Prostate gland (tissue), 2 donors: ENCODE results near the gene CDH1. TPM values are rescaled to one million over a fixed set of nuclear protein-coding genes. Genes with fewer than 3 reads are reported as not detected.
A peak's percentile ranks its signal among the peaks of the same experiment; 100 is the strongest.

Source experiments
- DNase-seq: peaks from one replicate; pipeline ENCODE4 v3.0.0-alpha.2; 2019; ENCODE audit warnings: low spot score
- H3K27ac ChIP-seq, 2 donors: fragments of 200-600 bp; sonication (generic); 2 replicates each; pipeline ENCODE4 v1.5.1; 2017 to 2019
- H3K27me3 ChIP-seq: fragments of 200-600 bp; sonication (generic); replicated peaks from 2 replicates; pipeline ENCODE4 v1.5.1; 2019; ENCODE audit not compliant: insufficient read depth
- H3K36me3 ChIP-seq, 2 donors: fragments of 200-600 bp; sonication (generic); 1 replicate in 1 of 2; 2 replicates in 1 of 2; pipeline versions ENCODE4 v1.5.1 to v1.8.1; 2017 to 2019
- H3K4me1 ChIP-seq: fragments of 200-600 bp; sonication (generic); replicated peaks from 2 replicates; pipeline ENCODE4 v1.5.1; 2019
- H3K4me3 ChIP-seq, 2 donors: fragments of 200-600 bp; sonication (generic); 2 replicates each; pipeline ENCODE4 v1.5.1; 2017 to 2019
- H3K9me3 ChIP-seq: fragments of 200-600 bp; sonication (generic); 2 replicates; pipeline ENCODE4 v1.5.1; 2017
- POLR2A ChIP-seq: fragments of 450-650 bp; IDR thresholded peaks from one replicate; pipeline ENCODE4 v1.6.1; 2016; ENCODE audit warnings: antibody characterized with exemption, mild to moderate bottlenecking
- POLR2AphosphoS5 ChIP-seq: sonication (generic); formaldehyde crosslinking; IDR thresholded peaks from one replicate; pipeline ENCODE4 v1.6.1; 2017; ENCODE audit warnings: antibody characterized with exemption
- WGBS: methylation state at CpG from one replicate; pipeline ENCODE4 v1.1.5; 2018; 5-methylcytosine and 5-hydroxymethylcytosine counted together
- intact Hi-C: fragments of 100-400 bp; cut with DNase I; formaldehyde crosslinking; loops from one replicate; pipeline ENCODE4 v1.14.2; 2022
- total RNA-seq, 2 donors: library from RNA; depleted of rRNA; stranded (reverse); fragments of >200 nt; gene quantifications; one replicate each; pipeline ENCODE4 v1.1.0, GENCODE V29; 2016
- TF ChIP-seq, protein P1 (sequence below), 4 experiments: fragments of 200-600 bp in 2 of 4; fragments of 450-650 bp in 2 of 4; sonication (generic) in 2 of 4; IDR thresholded peaks; 1 replicate in 3 of 4; 2 replicates in 1 of 4; pipeline ENCODE4 v1.5.1; 2016 to 2019; ENCODE audit warnings: antibody characterized with exemption in 4 of 4, mild to moderate bottlenecking in 2 of 4, moderate library complexity in 2 of 4

The CDH1 gene
- total RNA-seq, 2 donors from 2014 or later = 75.7 to 300 TPM

DNA sequence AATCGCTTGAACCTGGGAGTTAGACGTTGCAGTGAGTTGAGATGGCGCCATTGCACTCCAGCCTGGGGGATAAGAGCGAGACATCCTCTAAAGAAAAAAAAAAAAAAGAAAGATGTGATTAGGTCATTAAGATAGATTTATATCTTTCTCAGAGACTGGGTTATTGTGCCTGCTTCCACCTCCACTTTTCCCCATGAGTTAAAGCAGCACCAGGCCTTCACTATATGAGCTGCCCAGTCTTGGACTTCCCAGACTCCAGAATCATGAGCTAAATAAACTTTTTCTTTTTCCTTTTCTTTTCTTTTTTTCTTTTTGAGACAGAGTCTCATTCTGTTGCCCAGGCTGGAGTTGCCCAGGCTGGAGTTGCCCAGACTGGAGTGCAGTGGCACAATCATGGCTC, 19.4 kb upstream of the CDH1 start:
- TF ChIP-seq POLR2AphosphoS5 (no peak), POLR2A (no peak)
- TF ChIP-seq, protein P1, sequence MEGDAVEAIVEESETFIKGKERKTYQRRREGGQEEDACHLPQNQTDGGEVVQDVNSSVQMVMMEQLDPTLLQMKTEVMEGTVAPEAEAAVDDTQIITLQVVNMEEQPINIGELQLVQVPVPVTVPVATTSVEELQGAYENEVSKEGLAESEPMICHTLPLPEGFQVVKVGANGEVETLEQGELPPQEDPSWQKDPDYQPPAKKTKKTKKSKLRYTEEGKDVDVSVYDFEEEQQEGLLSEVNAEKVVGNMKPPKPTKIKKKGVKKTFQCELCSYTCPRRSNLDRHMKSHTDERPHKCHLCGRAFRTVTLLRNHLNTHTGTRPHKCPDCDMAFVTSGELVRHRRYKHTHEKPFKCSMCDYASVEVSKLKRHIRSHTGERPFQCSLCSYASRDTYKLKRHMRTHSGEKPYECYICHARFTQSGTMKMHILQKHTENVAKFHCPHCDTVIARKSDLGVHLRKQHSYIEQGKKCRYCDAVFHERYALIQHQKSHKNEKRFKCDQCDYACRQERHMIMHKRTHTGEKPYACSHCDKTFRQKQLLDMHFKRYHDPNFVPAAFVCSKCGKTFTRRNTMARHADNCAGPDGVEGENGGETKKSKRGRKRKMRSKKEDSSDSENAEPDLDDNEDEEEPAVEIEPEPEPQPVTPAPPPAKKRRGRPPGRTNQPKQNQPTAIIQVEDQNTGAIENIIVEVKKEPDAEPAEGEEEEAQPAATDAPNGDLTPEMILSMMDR (IDR thresholded peaks at IDR 0.05) = no peak
- H3K36me3 ChIP-seq = no peaks in the 10 kb centered on the region
- H3K27ac ChIP-seq = no peak overlapping the region
- no peak for DNase-seq
- 100% methylated on average over 4 of the region's 4 CpGs for WGBS
- intact Hi-C loops = no loop called here
- no peaks in the 10 kb centered on the region for H3K4me1 ChIP-seq
- H3K9me3 ChIP-seq = no peaks in the 10 kb centered on the region
- H3K4me3 ChIP-seq = no peak overlapping the region
- no peaks in the 10 kb centered on the region for H3K27me3 ChIP-seq

DNA sequence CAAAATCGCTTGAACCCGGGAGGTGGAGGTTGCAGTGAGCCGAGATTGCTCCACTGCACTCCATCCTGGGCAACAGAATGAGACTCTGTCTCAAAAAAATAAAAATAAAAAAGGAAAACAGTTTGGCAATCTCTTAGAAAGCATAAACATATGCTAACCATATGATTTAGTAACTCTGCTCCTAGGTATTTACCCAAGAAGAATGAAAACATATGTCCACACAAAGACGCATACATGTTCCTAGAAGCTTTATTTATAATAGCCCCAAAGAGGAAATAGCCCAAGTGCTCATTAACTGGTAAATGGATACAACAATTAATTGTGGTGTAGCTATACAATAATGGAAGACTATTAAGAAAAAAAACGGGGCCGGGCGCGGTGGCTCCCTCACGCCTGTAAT, 18.5 kb upstream of the CDH1 start:
- intact Hi-C loops = no loop called here
- WGBS = 93% methylated on average over 9 of the region's 9 CpGs
- TF ChIP-seq POLR2AphosphoS5 (no peak), POLR2A (no peak)
- TF ChIP-seq, protein P1 (IDR thresholded peaks at IDR 0.05) = no peak
- Histone ChIP-seq H3K4me3 (no peak overlapping the region), H3K27ac (no peak overlapping the region), H3K36me3 (no peaks in the 10 kb centered on the region), H3K9me3 (no peaks in the 10 kb centered on the region), H3K4me1 (no peaks in the 10 kb centered on the region), H3K27me3 (no peaks in the 10 kb centered on the region)
- no peak for DNase-seq

DNA sequence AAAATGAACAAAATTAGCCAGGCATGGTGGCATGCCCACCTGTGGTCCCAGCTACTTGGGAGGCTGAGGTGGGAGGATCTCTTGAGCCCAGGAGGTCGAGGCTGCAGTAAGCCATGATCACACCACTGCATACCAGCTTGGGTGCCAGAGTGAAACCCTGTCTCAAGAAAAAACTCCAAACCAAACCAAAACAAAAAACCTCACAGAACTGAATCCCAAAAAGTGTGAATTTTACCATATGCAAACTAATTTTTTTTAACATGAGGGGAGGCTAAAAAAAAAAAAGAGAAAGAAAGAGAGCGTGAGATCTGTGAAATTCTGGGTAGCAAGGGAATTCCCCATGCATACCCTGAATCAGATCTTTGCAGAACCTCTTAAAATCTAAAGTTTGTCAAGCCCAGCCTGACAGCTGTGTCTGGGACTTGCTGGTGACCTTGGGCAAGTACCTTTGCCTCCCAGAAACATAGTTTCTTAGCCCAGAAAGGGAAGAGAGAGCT, 17.1 kb upstream of the CDH1 start:
- Histone ChIP-seq H3K36me3 (no peaks in the 10 kb centered on the region), H3K27me3 (no peaks in the 10 kb centered on the region), H3K27ac (no peak overlapping the region), H3K4me3 (no peak overlapping the region), H3K9me3 (no peaks in the 10 kb centered on the region), H3K4me1 (no peaks in the 10 kb centered on the region)
- no peak for TF ChIP-seq POLR2AphosphoS5
- TF ChIP-seq, protein P1 (IDR thresholded peaks at IDR 0.05) = no peak
- TF ChIP-seq POLR2A = no peak
- DNase-seq = no peak
- 91% methylated on average over 2 of the region's 2 CpGs for WGBS
- intact Hi-C loops = no loop called here

DNA sequence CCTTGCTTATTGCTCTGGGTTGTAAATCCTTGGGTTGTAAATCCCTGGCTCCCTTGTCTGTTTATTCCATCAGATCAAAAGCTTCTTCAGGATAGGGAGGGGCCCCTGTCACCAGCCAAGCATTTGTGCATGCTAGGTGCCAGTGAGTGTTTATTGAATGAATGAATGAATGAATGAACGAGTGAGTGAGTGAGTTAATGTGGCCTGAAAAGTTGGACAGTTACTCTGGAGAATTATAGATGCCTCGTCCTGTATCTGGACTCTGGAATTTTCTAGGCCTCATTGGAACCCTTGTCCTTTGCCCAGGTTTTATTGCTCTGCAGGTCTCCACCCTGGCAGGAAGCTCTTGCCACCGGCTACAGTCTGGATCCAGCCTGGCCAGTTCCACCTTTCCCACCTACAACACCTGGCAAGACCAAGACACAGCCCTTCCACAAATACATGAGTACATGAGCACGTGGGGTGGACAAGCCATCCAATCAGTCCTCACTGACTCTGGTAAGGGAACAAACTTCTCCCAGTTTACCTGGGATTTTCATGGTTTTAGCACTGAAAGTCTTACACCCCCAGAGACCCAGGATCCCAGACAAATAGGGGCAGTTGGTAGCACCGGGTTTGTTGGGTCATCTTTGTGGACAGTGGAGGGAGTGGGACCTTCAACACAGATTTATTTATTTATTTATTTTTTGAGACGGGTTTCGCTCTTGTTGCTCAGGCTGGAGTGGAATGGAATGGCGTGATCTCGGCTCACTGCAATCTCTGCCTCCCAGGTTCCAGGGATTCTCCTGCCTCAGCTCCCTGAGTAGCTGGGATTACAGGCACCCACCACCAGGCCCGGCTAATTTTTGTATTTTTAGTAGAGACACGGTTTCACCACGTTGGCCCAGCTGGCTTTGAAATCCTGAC, 14.7 kb upstream of the CDH1 start:
- 69% methylated on average over 12 of the region's 12 CpGs for WGBS
- intact Hi-C loops = no loop called here
- Histone ChIP-seq H3K9me3 (no peaks in the 10 kb centered on the region), H3K27me3 (no peaks in the 10 kb centered on the region), H3K4me1 (no peaks in the 10 kb centered on the region), H3K36me3 (no peaks in the 10 kb centered on the region), H3K27ac (peak overlapping the region in 1 of 2 donors; percentile 19), H3K4me3 (no peak overlapping the region)
- TF ChIP-seq POLR2A = no peak
- TF ChIP-seq, protein P1 (IDR thresholded peaks at IDR 0.05) = no peak
- no peak for TF ChIP-seq POLR2AphosphoS5
- no peak for DNase-seq

DNA sequence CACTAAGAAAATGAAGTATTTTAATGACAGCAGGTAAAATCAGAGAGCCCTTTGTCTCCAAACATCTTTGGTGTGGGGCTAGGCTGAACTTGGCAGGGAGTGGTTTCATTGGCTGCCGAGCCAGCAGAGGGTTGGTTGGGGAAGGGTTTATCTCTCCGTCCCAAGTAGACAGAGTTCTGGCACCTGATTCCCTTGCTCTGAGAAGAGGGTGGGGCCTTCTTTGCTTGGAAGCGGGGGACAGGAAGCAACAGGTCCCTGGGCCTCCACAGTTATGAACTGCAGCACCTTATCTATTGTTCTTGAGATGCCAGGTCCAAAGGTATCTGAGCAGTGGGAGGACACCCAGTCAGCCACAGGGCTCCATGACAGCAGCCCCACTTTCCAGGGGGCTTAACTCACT, 12.3 kb upstream of the CDH1 start:
- DNase-seq = no peak
- Histone ChIP-seq H3K36me3 (no peaks in the 10 kb centered on the region), H3K4me1 (no peaks in the 10 kb centered on the region), H3K4me3 (no peak overlapping the region), H3K27ac (no peak overlapping the region), H3K27me3 (no peaks in the 10 kb centered on the region), H3K9me3 (no peaks in the 10 kb centered on the region)
- 23% methylated on average over 3 of the region's 3 CpGs for WGBS
- intact Hi-C loops = no loop called here
- TF ChIP-seq, protein P1 (IDR thresholded peaks at IDR 0.05) = no peak
- TF ChIP-seq POLR2AphosphoS5 = peak; percentile 13
- no peak for TF ChIP-seq POLR2A
